Measurements from ENCODE around the gene IMPG1.

Gene IMPG1

GRCh38 chr6:75884822-75885221 lies 187.6 kb downstream of the IMPG1 start:
- DNase-seq: no peak

GRCh38 chr6:75882734-75883133 lies 189.7 kb downstream of the IMPG1 start:
- no peak for DNase-seq

GRCh38 chr6:75880305-75880704 lies 192.2 kb downstream of the IMPG1 start:
- DNase-seq: no peak

GRCh38 chr6:75876152-75876551 lies 196.3 kb downstream of the IMPG1 start:
- no peak for DNase-seq

- DNase-seq: no peak
These were observed 198.2 kb downstream of the IMPG1 start for GRCh38 chr6:75874224-75874623.
